GM23338 (cell line): ENCODE measurements around the gene SLC13A3. TPM values are rescaled to one million over a fixed set of nuclear protein-coding genes. Genes with fewer than 3 reads are reported as not detected.

ENCODE experiments used
- ATAC-seq: fragments of 200-7000 bp; cut with Tn5 transposase; 3 replicates; pipeline ENCODE4 v1.9.1; 2020
- DNase-seq: peaks from one replicate; pipeline ENCODE4 v3.0.0-alpha.2; 2015; ENCODE audit warnings: low spot score
- H2AFZ ChIP-seq: fragments of 200-600 bp; sonication (generic); 2 replicates; pipeline ENCODE4 v1.8.0; 2016; ENCODE audit warnings: antibody characterized with exemption, mild to moderate bottlenecking, moderate library complexity
- H3F3A ChIP-seq: fragments of 200-600 bp; sonication (generic); replicated peaks from 2 replicates; pipeline ENCODE4 v1.8.0; 2017; ENCODE audit warnings: antibody characterized with exemption, mixed run types, low read depth
- H3K27ac ChIP-seq: fragments of 200-600 bp; sonication (generic); 2 replicates; pipeline ENCODE4 v1.6.1; 2016; ENCODE audit warnings: low read depth
- H3K27me3 ChIP-seq: fragments of 200-600 bp; sonication (generic); 2 replicates; pipeline ENCODE4 v1.8.0; 2016; ENCODE audit warnings: mild to moderate bottlenecking, mixed run types, moderate library complexity; ENCODE audit not compliant: insufficient read depth
- H3K36me3 ChIP-seq: fragments of 200-600 bp; sonication (generic); 2 replicates; pipeline ENCODE4 v1.8.0; 2016; ENCODE audit warnings: mild to moderate bottlenecking; ENCODE audit not compliant: insufficient read depth
- H3K4me1 ChIP-seq: fragments of 200-600 bp; sonication (generic); 2 replicates; pipeline ENCODE4 v1.8.0; 2016; ENCODE audit warnings: mild to moderate bottlenecking, moderate library complexity; ENCODE audit not compliant: insufficient read depth
- H3K4me2 ChIP-seq: fragments of 200-600 bp; sonication (generic); 2 replicates; pipeline ENCODE4 v1.7.1; 2017; ENCODE audit warnings: mixed run types
- H3K4me3 ChIP-seq: fragments of 200-600 bp; sonication (generic); 2 replicates; pipeline ENCODE4 v1.6.1; 2016; ENCODE audit warnings: mixed run types
- H3K79me2 ChIP-seq: fragments of 200-600 bp; sonication (generic); replicated peaks from 2 replicates; pipeline ENCODE4 v1.8.0; 2017; ENCODE audit warnings: mild to moderate bottlenecking; ENCODE audit not compliant: insufficient read depth
- H3K9me2 ChIP-seq: fragments of 200-600 bp; sonication (generic); 2 replicates; pipeline ENCODE4 v1.8.0; 2017; ENCODE audit not compliant: insufficient read depth
- H4K20me1 ChIP-seq: fragments of 200-600 bp; sonication (generic); replicated peaks from 2 replicates; pipeline ENCODE4 v1.8.0; 2017; ENCODE audit warnings: mild to moderate bottlenecking; ENCODE audit not compliant: insufficient read depth
- H3K27ac Mint-ChIP-seq: 2 replicates; pipeline ENCODE4 v1.8.0; 2020; ENCODE audit warnings: inconsistent platforms, mild to moderate bottlenecking, moderate library complexity, mixed read lengths
- H3K27me3 Mint-ChIP-seq: 3 replicates; pipeline ENCODE4 v1.8.0; 2022; ENCODE audit warnings: low read depth, mild to moderate bottlenecking, moderate library complexity, mixed read lengths, inconsistent platforms; ENCODE audit not compliant: insufficient read depth, poor library complexity
- H3K36me3 Mint-ChIP-seq: 3 replicates; pipeline ENCODE4 v1.8.0; 2021; ENCODE audit warnings: low read depth, mild to moderate bottlenecking, inconsistent platforms, moderate library complexity, mixed read lengths
- H3K4me1 Mint-ChIP-seq: 3 replicates; pipeline ENCODE4 v1.8.0; 2020; ENCODE audit warnings: mild to moderate bottlenecking, inconsistent platforms, mixed read lengths
- H3K4me3 Mint-ChIP-seq: 3 replicates; pipeline ENCODE4 v1.8.0; 2021; ENCODE audit warnings: moderate library complexity, mild to moderate bottlenecking, inconsistent platforms, mixed read lengths
- H3K9me3 Mint-ChIP-seq: 3 replicates; pipeline ENCODE4 v1.8.0; 2020; ENCODE audit warnings: moderate library complexity, mild to moderate bottlenecking, inconsistent platforms, mixed read lengths
- EZH2phosphoT487 ChIP-seq: fragments of 200-600 bp; sonication (generic); IDR thresholded peaks from one replicate; pipeline ENCODE4 v1.8.1; 2018; ENCODE audit warnings: antibody characterized with exemption; ENCODE audit not compliant: unreplicated experiment
- NANOG ChIP-seq: IDR thresholded peaks from 2 replicates; pipeline ENCODE4 v1.6.1; 2016; ENCODE audit warnings: antibody characterized with exemption, borderline replicate concordance
- POLR2AphosphoS5 ChIP-seq: IDR thresholded peaks from 2 replicates; pipeline ENCODE4 v1.6.1; 2016; ENCODE audit warnings: antibody characterized with exemption, low read depth
- ZNF114 ChIP-seq: fragments of 250-450 bp; sonication (Bioruptor Pico); IDR thresholded peaks from 2 replicates; pipeline ENCODE4 v1.5.0; 2020; ENCODE audit warnings: mild to moderate bottlenecking, moderate library complexity
- ZNF331 ChIP-seq: fragments of 250-450 bp; sonication (Bioruptor Pico); IDR thresholded peaks from 2 replicates; pipeline ENCODE4 v1.5.0; 2020; ENCODE audit warnings: low read depth, mild to moderate bottlenecking, moderate library complexity
- polyA plus RNA-seq: library from polyadenylated mRNA; unstranded; fragments of >200 nt; fragmentation: Nextera tagmentation; extraction: Ambion mirVana; gene quantifications from 2 replicates; pipeline ENCODE4 v1.2.1, GENCODE V29; 2016
- total RNA-seq: library from RNA; depleted of rRNA; stranded (reverse); fragments of >200 nt; shearing (Covaris generic); gene quantifications from 2 replicates; pipeline ENCODE4 v1.2.3, GENCODE V29; 2014

SLC13A3 gene
- total and polyA plus RNA-seq, 2 experiments from 2014 or later: 8.6 to 9.1 TPM

- Mint-ChIP-seq H3K27me3 (no peaks in the 10 kb centered on the region), H3K27ac (no peak overlapping the region), H3K4me3 (no peak overlapping the region), H3K9me3 (no peaks in the 10 kb centered on the region; the same call in 1 of the 3 replicates), H3K4me1 (peaks cover 24% of the 10 kb centered on the region), H3K36me3 (no peaks in the 10 kb centered on the region; the same call in 2 of the 3 replicates)
- Histone ChIP-seq H3K9me2 (no peaks in the 10 kb centered on the region), H4K20me1 (no peaks in the 10 kb centered on the region), H3K79me2 (no peaks in the 10 kb centered on the region), H3K27ac (no peak overlapping the region), H3K4me2 (no peak overlapping the region), H3F3A (no peaks in the 10 kb centered on the region), H3K27me3 (no peaks in the 10 kb centered on the region), H3K4me1 (peaks cover 14% of the 10 kb centered on the region; the same call in 1 of the 2 replicates), H3K4me3 (no peak overlapping the region), H3K36me3 (no peaks in the 10 kb centered on the region; the same call in 1 of the 2 replicates), H2AFZ (no peak overlapping the region)
- ATAC-seq (no peak), DNase-seq (no peak)
- no peak for TF ChIP-seq EZH2phosphoT487
Observed at GRCh38 chr20:46618316-46619100, 32.8 kb downstream of the SLC13A3 start.

GRCh38 chr20:46614503-46614902 lies 36.8 kb downstream of the SLC13A3 start:
- peaks cover 5% of the 10 kb centered on the region; the same call in 2 of the 3 replicates for H3K4me1 Mint-ChIP-seq
- H3K79me2 ChIP-seq: no peaks in the 10 kb centered on the region
- DNase-seq (no peak), ATAC-seq (no peak)
- no peaks in the 10 kb centered on the region for H3K9me2 ChIP-seq
- TF ChIP-seq ZNF331 (no peak), POLR2AphosphoS5 (no peak), ZNF114 (CRISPR knock-in tag) (no peak)
- H3K4me2 ChIP-seq: no peak overlapping the region
- no peaks in the 10 kb centered on the region for H3K4me1 ChIP-seq
- no peaks in the 10 kb centered on the region for H3F3A ChIP-seq
- H2AFZ ChIP-seq: no peak overlapping the region
- no peaks in the 10 kb centered on the region; the same call in 2 of the 3 replicates for H3K36me3 Mint-ChIP-seq
- no peak overlapping the region for H3K4me3 Mint-ChIP-seq
- H3K4me3 ChIP-seq: no peak overlapping the region
- no peak overlapping the region for H3K27ac ChIP-seq
- peaks cover 2% of the 10 kb centered on the region for H3K27me3 Mint-ChIP-seq
- no peaks in the 10 kb centered on the region for H3K9me3 Mint-ChIP-seq
- H3K36me3 ChIP-seq: no peaks in the 10 kb centered on the region; the same call in 1 of the 2 replicates
- H3K27ac Mint-ChIP-seq: no peak overlapping the region
- H4K20me1 ChIP-seq: no peaks in the 10 kb centered on the region
- no peaks in the 10 kb centered on the region for H3K27me3 ChIP-seq

- H3K36me3 ChIP-seq: no peaks in the 10 kb centered on the region; the same call in 1 of the 2 replicates
- TF ChIP-seq NANOG: no peak
- Mint-ChIP-seq H3K36me3 (no peaks in the 10 kb centered on the region), H3K4me1 (peaks cover 1% of the 10 kb centered on the region; the same call in 2 of the 3 replicates), H3K27me3 (peaks cover 3% of the 10 kb centered on the region), H3K27ac (no peak overlapping the region), H3K4me3 (no peak overlapping the region), H3K9me3 (no peaks in the 10 kb centered on the region)
- H3K27me3 ChIP-seq: no peaks in the 10 kb centered on the region
- ATAC-seq (no peak), DNase-seq (no peak)
- H3K4me3 ChIP-seq: no peak overlapping the region
- H3F3A ChIP-seq: no peaks in the 10 kb centered on the region
- H3K4me2 ChIP-seq: no peak overlapping the region
- H2AFZ ChIP-seq: no peak overlapping the region
- H4K20me1 ChIP-seq: no peaks in the 10 kb centered on the region
- no peaks in the 10 kb centered on the region for H3K4me1 ChIP-seq
- H3K27ac ChIP-seq: no peak overlapping the region
- H3K9me2 ChIP-seq: no peaks in the 10 kb centered on the region
- no peaks in the 10 kb centered on the region for H3K79me2 ChIP-seq
Observed at GRCh38 chr20:46610145-46610544, 41.1 kb downstream of the SLC13A3 start.
